Stomach (tissue), 4 donors: ENCODE measurements around the gene NPB.

Experiments
- EP300 ChIP-seq: sonication (generic); formaldehyde crosslinking; IDR thresholded peaks from one replicate; pipeline ENCODE4 v1.6.1; 2017; ENCODE audit warnings: antibody characterized with exemption
- POLR2A ChIP-seq, 4 donors: fragments of 450-650 bp; IDR thresholded peaks; one replicate each; pipeline ENCODE4 v1.6.1; 2016; ENCODE audit warnings: antibody characterized with exemption in 4 of 4, control low read depth in 2 of 4, mild to moderate bottlenecking in 1 of 4, moderate library complexity in 1 of 4
- POLR2AphosphoS5 ChIP-seq, 3 donors: sonication (generic); formaldehyde crosslinking; IDR thresholded peaks; one replicate each; pipeline ENCODE4 v1.6.1; 2016; ENCODE audit warnings: antibody characterized with exemption in 3 of 3
- TF ChIP-seq, protein P1 (sequence below), 7 experiments: fragments of 450-650 bp in 4 of 7; fragments of 200-600 bp in 3 of 7; sonication (generic) in 3 of 7; IDR thresholded peaks; one replicate each; pipeline ENCODE4 v1.5.1; 2016 to 2019; ENCODE audit warnings: antibody characterized with exemption in 7 of 7, control low read depth in 2 of 7, mild to moderate bottlenecking in 1 of 7

DNA sequence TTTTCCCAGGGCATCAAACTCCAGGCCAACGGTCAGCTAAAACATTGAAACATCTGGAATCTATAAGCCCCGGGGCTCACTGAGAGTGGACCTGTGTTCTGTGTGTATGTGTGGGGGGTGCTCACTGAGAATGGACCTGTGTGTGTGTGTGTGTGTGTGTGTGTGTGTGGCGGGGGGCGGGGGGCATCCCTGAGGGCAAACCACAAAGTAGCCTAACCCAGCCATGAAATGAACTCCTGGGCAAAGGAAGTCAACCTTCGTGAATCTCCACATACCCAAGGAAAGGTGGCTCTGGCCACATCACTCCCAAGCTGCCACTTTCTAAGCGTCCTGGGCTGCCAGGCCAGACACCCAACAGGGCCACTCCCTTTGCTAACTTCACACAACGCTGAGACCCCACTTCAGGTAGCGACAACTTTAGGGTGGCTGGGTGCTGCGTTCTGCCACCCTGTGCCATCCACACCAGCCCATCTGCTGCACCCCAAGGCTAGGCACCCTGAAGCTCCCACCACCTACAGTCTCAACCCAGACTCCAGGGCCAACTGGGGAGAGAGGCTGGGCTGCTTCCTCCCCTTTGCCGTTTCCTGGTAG lies 23.9 kb downstream of the NPB start:
- TF ChIP-seq EP300: no peak
- no peak for TF ChIP-seq POLR2A (IDR thresholded peaks at IDR 0.05)
- TF ChIP-seq, protein P1, sequence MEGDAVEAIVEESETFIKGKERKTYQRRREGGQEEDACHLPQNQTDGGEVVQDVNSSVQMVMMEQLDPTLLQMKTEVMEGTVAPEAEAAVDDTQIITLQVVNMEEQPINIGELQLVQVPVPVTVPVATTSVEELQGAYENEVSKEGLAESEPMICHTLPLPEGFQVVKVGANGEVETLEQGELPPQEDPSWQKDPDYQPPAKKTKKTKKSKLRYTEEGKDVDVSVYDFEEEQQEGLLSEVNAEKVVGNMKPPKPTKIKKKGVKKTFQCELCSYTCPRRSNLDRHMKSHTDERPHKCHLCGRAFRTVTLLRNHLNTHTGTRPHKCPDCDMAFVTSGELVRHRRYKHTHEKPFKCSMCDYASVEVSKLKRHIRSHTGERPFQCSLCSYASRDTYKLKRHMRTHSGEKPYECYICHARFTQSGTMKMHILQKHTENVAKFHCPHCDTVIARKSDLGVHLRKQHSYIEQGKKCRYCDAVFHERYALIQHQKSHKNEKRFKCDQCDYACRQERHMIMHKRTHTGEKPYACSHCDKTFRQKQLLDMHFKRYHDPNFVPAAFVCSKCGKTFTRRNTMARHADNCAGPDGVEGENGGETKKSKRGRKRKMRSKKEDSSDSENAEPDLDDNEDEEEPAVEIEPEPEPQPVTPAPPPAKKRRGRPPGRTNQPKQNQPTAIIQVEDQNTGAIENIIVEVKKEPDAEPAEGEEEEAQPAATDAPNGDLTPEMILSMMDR (IDR thresholded peaks at IDR 0.05): no peak
- no peak for TF ChIP-seq POLR2AphosphoS5 (IDR thresholded peaks at IDR 0.05)
